ENCODE results near the gene IPO5. TPM values are rescaled to one million over a fixed set of nuclear protein-coding genes. Genes with fewer than 3 reads are reported as not detected.

Gene IPO5
- total and polyA plus RNA-seq, 4 donors, result 35.6 to 128 (median 75.1) TPM

GRCh38 chr13:97967226-97967625 is 13.8 kb downstream of the IPO5 start:
- H3K9me3 ChIP-seq (ENCODE audit: control insufficient read depth, low read length), result no peaks in the 10 kb centered on the region
- intact Hi-C loops (cut with DNase I), result no loop called here

GRCh38 chr13:97967948-97968347 is 14.5 kb downstream of the IPO5 start:
- intact Hi-C loops (cut with DNase I), result no loop called here
- ATAC-seq (ENCODE audit: low FRiP score), result no peak

More at GRCh38 chr13:97967226-97967625, 13.8 kb downstream of the IPO5 start:
- ATAC-seq (ENCODE audit: low FRiP score) (no peak), DNase-seq (no peak)
- Histone ChIP-seq H3K36me3 (ENCODE audit: control insufficient read depth in 1 of 2, insufficient read depth in 2 of 2, low read length in 1 of 2) (no peaks in the 10 kb centered on the region), H3K4me1 (ENCODE audit: control insufficient read depth in 1 of 2, insufficient read depth in 2 of 2, low read length in 2 of 2) (no peaks in the 10 kb centered on the region), H3K27ac (ENCODE audit: low read depth in 1 of 2, low read length in 2 of 2) (no peak overlapping the region), H3K27me3 (ENCODE audit: control insufficient read depth in 1 of 2, insufficient read depth in 2 of 2, low read length in 1 of 2) (no peaks in the 10 kb centered on the region), H3K4me3 (ENCODE audit: low read length in 2 of 2) (no peak overlapping the region)

GRCh38 chr13:97971519-97971918 is 18.0 kb downstream of the IPO5 start:
- WGBS, 2 donors, result 92 to 94% methylated on average over 5 of the region's 5 CpGs

More at GRCh38 chr13:97967948-97968347, 14.5 kb downstream of the IPO5 start:
- H3K27ac ChIP-seq (ENCODE audit: low read depth in 1 of 2, low read length in 2 of 2), result no peak overlapping the region
- no peak for DNase-seq
- H3K36me3 ChIP-seq (ENCODE audit: control insufficient read depth in 1 of 2, insufficient read depth in 2 of 2, low read length in 1 of 2), result no peaks in the 10 kb centered on the region
- no peaks in the 10 kb centered on the region for H3K27me3 ChIP-seq (ENCODE audit: control insufficient read depth in 1 of 2, insufficient read depth in 2 of 2, low read length in 1 of 2)
- no peaks in the 10 kb centered on the region for H3K9me3 ChIP-seq (ENCODE audit: control insufficient read depth, low read length)
- 54 to 67% methylated on average over 3 of the region's 3 CpGs for WGBS, 2 donors
- H3K4me3 ChIP-seq (ENCODE audit: low read length in 2 of 2), result no peak overlapping the region
- H3K4me1 ChIP-seq (ENCODE audit: control insufficient read depth in 1 of 2, insufficient read depth in 2 of 2, low read length in 2 of 2), result no peaks in the 10 kb centered on the region

DNA sequence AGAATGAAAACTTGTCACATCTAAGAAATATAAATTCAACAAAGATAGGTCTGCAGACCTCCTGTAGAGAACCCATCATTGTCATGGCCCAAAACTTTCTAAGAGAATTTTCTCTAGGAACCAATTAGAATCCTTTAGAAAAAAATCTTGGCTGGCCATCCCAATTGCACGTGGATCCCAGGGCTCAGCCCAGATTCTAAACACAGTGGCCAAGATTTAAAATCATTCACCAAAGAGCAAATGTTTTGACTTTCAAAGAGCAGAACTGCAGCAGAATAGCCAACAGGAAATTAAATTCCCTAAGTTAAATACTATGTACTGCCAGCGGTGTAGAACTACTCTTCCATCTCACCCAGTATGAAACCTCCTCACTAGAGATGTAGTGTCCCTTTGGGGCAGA is 21.3 kb downstream of the IPO5 start:
- intact Hi-C loops (cut with DNase I), result no loop called here
- Histone ChIP-seq H3K9me3 (ENCODE audit: control insufficient read depth, low read length) (no peaks in the 10 kb centered on the region), H3K27me3 (ENCODE audit: control insufficient read depth in 1 of 2, insufficient read depth in 2 of 2, low read length in 1 of 2) (no peaks in the 10 kb centered on the region), H3K27ac (ENCODE audit: low read depth in 1 of 2, low read length in 2 of 2) (no peak overlapping the region), H3K4me3 (ENCODE audit: low read length in 2 of 2) (no peak overlapping the region), H3K4me1 (ENCODE audit: control insufficient read depth in 1 of 2, insufficient read depth in 2 of 2, low read length in 2 of 2) (peaks cover 0 to 6% of the 10 kb centered on the region in 2 donors), H3K36me3 (ENCODE audit: control insufficient read depth in 1 of 2, insufficient read depth in 2 of 2, low read length in 1 of 2) (no peaks in the 10 kb centered on the region)
- no peak for DNase-seq
- WGBS, 2 donors, result 16 to 27% methylated on average over 2 of the region's 2 CpGs
- ATAC-seq (ENCODE audit: low FRiP score), result no peak

More at GRCh38 chr13:97971519-97971918, 18.0 kb downstream of the IPO5 start:
- no peaks in the 10 kb centered on the region for H3K4me1 ChIP-seq (ENCODE audit: control insufficient read depth in 1 of 2, insufficient read depth in 2 of 2, low read length in 2 of 2)
- no peaks in the 10 kb centered on the region for H3K36me3 ChIP-seq (ENCODE audit: control insufficient read depth in 1 of 2, insufficient read depth in 2 of 2, low read length in 1 of 2)
- DNase-seq (no peak), ATAC-seq (ENCODE audit: low FRiP score) (no peak)
- no peak overlapping the region for H3K27ac ChIP-seq (ENCODE audit: low read depth in 1 of 2, low read length in 2 of 2)
- H3K4me3 ChIP-seq (ENCODE audit: low read length in 2 of 2), result no peak overlapping the region
- no peaks in the 10 kb centered on the region for H3K9me3 ChIP-seq (ENCODE audit: control insufficient read depth, low read length)
- no peaks in the 10 kb centered on the region for H3K27me3 ChIP-seq (ENCODE audit: control insufficient read depth in 1 of 2, insufficient read depth in 2 of 2, low read length in 1 of 2)
- intact Hi-C loops (cut with DNase I), result no loop called here

GRCh38 chr13:97975280-97975847 is 21.9 kb downstream of the IPO5 start:
- Histone ChIP-seq H3K4me1 (ENCODE audit: control insufficient read depth in 1 of 2, insufficient read depth in 2 of 2, low read length in 2 of 2) (peaks cover 0 to 6% of the 10 kb centered on the region in 2 donors), H3K27ac (ENCODE audit: low read depth in 1 of 2, low read length in 2 of 2) (peak overlapping the region; percentile 92 to 99), H3K9me3 (ENCODE audit: control insufficient read depth, low read length) (no peaks in the 10 kb centered on the region), H3K27me3 (ENCODE audit: control insufficient read depth in 1 of 2, insufficient read depth in 2 of 2, low read length in 1 of 2) (no peaks in the 10 kb centered on the region), H3K36me3 (ENCODE audit: control insufficient read depth in 1 of 2, insufficient read depth in 2 of 2, low read length in 1 of 2) (no peaks in the 10 kb centered on the region), H3K4me3 (ENCODE audit: low read length in 2 of 2) (peak overlapping the region; percentile 93 to 96)
- intact Hi-C loops (cut with DNase I), result no loop called here
- DNase-seq (no peak), ATAC-seq (ENCODE audit: low FRiP score) (no peak)
- 12 to 15% methylated on average over 20 of the region's 20 CpGs for WGBS, 2 donors

- WGBS, 2 donors, result 1% methylated on average over 57 to 84 of the region's 84 CpGs
- no peaks in the 10 kb centered on the region for H3K9me3 ChIP-seq (ENCODE audit: control insufficient read depth, low read length)
- H3K36me3 ChIP-seq (ENCODE audit: control insufficient read depth in 1 of 2, insufficient read depth in 2 of 2, low read length in 1 of 2), result no peaks in the 10 kb centered on the region
- peak overlapping the region; percentile 93 to 96 for H3K4me3 ChIP-seq (ENCODE audit: low read length in 2 of 2)
- DNase-seq (peak; percentile 92 to 95), ATAC-seq (ENCODE audit: low FRiP score) (peak; percentile 96)
- intact Hi-C loops (cut with DNase I), result no loop called here
- H3K27me3 ChIP-seq (ENCODE audit: control insufficient read depth in 1 of 2, insufficient read depth in 2 of 2, low read length in 1 of 2), result no peaks in the 10 kb centered on the region
- H3K27ac ChIP-seq (ENCODE audit: low read depth in 1 of 2, low read length in 2 of 2), result peak overlapping the region; percentile 92 to 99
- peaks cover 0 to 6% of the 10 kb centered on the region in 2 donors for H3K4me1 ChIP-seq (ENCODE audit: control insufficient read depth in 1 of 2, insufficient read depth in 2 of 2, low read length in 2 of 2)
Measured at GRCh38 chr13:97975848-97976609, 22.6 kb downstream of the IPO5 start.

DNA sequence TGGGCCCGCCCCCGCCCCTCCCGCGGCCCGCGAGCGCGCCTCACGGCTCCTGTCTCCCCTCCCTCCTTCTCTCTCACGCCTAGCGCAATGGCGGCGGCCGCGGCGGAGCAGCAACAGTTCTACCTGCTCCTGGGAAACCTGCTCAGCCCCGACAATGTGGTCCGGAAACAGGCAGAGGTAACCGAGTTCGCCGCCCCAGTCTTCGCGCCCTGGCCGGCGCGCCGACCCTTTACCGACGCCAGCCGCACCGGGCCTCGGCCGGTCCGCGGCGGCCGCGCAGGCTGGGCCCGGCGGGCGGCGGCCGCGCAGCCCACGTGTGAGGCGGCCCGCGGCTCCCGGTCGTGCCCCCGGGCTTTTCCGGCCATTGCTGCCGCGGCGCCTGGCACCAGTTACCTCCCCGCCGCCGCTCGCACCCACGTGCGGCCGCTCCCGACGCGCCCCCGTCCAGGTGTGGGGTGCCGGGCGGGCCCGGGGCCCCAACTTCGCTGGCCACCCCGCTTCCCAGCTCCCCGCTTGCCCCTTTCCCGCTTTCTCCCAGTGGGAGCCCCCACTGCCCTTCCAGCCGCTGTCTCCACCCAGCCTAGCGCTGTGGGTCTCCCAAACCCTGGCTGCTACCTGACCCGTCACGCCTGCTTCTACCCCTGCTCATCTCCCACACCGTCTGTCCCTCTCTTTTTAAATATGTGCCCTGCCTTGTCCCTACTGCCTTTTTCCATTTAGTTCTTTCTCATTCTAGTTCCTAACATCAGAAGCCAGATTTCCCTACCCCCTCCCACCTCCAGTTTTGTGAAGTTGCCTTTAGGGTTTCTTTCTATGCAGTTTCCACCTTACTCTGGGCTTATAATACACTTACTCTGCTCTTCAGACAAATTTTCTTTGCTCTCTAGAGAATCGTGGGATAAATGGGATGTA is 23.4 kb downstream of the IPO5 start:
- Histone ChIP-seq H3K36me3 (ENCODE audit: control insufficient read depth in 1 of 2, insufficient read depth in 2 of 2, low read length in 1 of 2) (no peaks in the 10 kb centered on the region), H3K4me1 (ENCODE audit: control insufficient read depth in 1 of 2, insufficient read depth in 2 of 2, low read length in 2 of 2) (peaks cover 0 to 6% of the 10 kb centered on the region in 2 donors), H3K9me3 (ENCODE audit: control insufficient read depth, low read length) (no peaks in the 10 kb centered on the region), H3K4me3 (ENCODE audit: low read length in 2 of 2) (peak overlapping the region; percentile 93 to 96), H3K27me3 (ENCODE audit: control insufficient read depth in 1 of 2, insufficient read depth in 2 of 2, low read length in 1 of 2) (no peaks in the 10 kb centered on the region), H3K27ac (ENCODE audit: low read depth in 1 of 2, low read length in 2 of 2) (peak overlapping the region; percentile 76 to 78)
- intact Hi-C loops (cut with DNase I), result no loop called here
- ATAC-seq (ENCODE audit: low FRiP score), result peak; percentile 36
- 0 to 1% methylated on average over 48 to 79 of the region's 79 CpGs for WGBS, 2 donors
- peak; percentile 47 to 79 for DNase-seq

- no peak overlapping the region for H3K27ac ChIP-seq (ENCODE audit: low read depth in 1 of 2, low read length in 2 of 2)
- WGBS, 2 donors, result 82 to 86% methylated on average over 7 of the region's 7 CpGs
- no peaks in the 10 kb centered on the region for H3K27me3 ChIP-seq (ENCODE audit: control insufficient read depth in 1 of 2, insufficient read depth in 2 of 2, low read length in 1 of 2)
- no peaks in the 10 kb centered on the region for H3K9me3 ChIP-seq (ENCODE audit: control insufficient read depth, low read length)
- no peak overlapping the region for H3K4me3 ChIP-seq (ENCODE audit: low read length in 2 of 2)
- DNase-seq, result no peak
- H3K36me3 ChIP-seq (ENCODE audit: control insufficient read depth in 1 of 2, insufficient read depth in 2 of 2, low read length in 1 of 2), result no peaks in the 10 kb centered on the region
- no peak for ATAC-seq (ENCODE audit: low FRiP score)
- intact Hi-C loops (cut with DNase I), result no loop called here
- H3K4me1 ChIP-seq (ENCODE audit: control insufficient read depth in 1 of 2, insufficient read depth in 2 of 2, low read length in 2 of 2), result peaks cover 0 to 6% of the 10 kb centered on the region in 2 donors
Measured at GRCh38 chr13:97977982-97978381, 24.5 kb downstream of the IPO5 start.
